Testis (tissue), 2 donors: ENCODE results near the gene SLC37A1.

ENCODE experiments used
- POLR2A ChIP-seq: fragments of 450-650 bp; IDR thresholded peaks from one replicate; pipeline ENCODE4 v1.6.1; 2017; ENCODE audit warnings: antibody characterized with exemption, mild to moderate bottlenecking, moderate library complexity
- TF ChIP-seq, protein P1 (sequence below), 3 experiments: fragments of 450-650 bp in 2 of 3; fragments of 200-600 bp in 1 of 3; sonication (generic) in 1 of 3; IDR thresholded peaks; one replicate each; pipeline ENCODE4 v1.5.1; 2016 to 2019; ENCODE audit warnings: antibody characterized with exemption in 3 of 3, mild to moderate bottlenecking in 2 of 3, moderate library complexity in 1 of 3

DNA sequence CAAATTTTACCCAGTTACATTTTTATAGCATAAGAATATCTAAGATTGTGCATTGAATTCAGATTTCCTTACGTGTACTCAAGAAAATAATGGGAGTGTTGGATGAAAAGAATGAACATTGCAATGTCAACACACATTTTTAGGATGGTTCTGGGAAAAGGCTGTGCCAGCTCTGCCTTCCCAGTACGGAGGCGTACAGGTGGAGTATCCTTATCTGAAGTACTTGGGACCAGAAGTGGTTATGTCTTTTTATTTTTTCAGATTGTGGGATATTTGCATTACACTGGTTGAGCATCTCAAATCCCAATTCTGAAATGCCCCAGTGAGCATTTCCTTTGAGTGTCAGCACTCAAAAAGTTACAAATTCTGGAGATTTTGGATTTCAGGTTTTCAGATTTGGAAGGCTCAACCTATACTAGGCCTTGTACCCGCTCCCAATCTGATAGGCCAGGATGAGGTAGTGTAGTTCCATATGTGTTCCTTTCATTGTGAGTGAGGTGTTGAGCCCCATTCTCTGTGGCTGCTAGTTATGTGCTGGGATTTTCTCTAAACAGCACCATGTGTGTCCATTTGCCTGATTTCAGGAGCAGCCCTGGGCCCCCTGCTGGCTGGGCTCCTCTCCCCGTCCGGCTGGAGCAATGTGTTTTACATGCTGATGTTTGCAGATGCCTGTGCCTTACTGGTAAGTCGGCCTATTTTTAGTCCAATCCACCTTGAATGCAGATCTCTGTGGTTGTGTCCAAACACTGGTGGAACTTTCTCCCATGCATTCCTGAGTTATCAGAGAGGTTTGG lies 60.8 kb downstream of the SLC37A1 start:
- TF ChIP-seq, protein P1, sequence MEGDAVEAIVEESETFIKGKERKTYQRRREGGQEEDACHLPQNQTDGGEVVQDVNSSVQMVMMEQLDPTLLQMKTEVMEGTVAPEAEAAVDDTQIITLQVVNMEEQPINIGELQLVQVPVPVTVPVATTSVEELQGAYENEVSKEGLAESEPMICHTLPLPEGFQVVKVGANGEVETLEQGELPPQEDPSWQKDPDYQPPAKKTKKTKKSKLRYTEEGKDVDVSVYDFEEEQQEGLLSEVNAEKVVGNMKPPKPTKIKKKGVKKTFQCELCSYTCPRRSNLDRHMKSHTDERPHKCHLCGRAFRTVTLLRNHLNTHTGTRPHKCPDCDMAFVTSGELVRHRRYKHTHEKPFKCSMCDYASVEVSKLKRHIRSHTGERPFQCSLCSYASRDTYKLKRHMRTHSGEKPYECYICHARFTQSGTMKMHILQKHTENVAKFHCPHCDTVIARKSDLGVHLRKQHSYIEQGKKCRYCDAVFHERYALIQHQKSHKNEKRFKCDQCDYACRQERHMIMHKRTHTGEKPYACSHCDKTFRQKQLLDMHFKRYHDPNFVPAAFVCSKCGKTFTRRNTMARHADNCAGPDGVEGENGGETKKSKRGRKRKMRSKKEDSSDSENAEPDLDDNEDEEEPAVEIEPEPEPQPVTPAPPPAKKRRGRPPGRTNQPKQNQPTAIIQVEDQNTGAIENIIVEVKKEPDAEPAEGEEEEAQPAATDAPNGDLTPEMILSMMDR (IDR thresholded peaks at IDR 0.05): no peak
- no peak for TF ChIP-seq POLR2A
